ENCODE data around the gene MRGPRD.

The MRGPRD gene

DNA sequence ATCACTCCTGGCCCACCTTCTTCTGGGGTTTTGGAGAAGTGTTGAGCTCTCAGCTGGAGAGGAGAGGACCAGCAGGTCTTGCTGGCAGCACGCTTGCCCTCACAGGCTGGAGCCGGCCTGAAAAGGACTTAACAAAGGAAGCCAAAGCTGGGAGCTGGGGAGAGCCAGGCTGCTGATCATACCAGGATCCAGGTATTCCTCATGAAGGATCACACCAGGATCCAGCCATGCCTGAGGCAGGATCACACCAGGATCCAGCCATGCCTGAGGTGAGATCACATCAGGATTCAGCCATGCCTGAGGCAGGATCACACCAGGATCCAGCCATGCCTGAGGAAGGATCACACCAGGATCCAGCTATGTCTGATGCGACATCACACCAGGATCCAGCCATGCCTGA is 17.0 kb downstream of the MRGPRD start:
- no peak for TF ChIP-seq CTCF (conservative IDR thresholded peaks at IDR 0.05; ENCODE audit: low read depth)
- POLR2A ChIA-PET (ENCODE audit: low non-redundant PET), result no interaction called here
- H3K27ac ChIP-seq, result no peak overlapping the region
- no peak for DNase-seq (ENCODE audit: low spot score)
- CTCF ChIA-PET, result interaction anchor here (0.6 kb wide), 1 partner anchor 14 kb away, joined by 3 read pairs; no protein-coding TSS in a partner anchor

DNA sequence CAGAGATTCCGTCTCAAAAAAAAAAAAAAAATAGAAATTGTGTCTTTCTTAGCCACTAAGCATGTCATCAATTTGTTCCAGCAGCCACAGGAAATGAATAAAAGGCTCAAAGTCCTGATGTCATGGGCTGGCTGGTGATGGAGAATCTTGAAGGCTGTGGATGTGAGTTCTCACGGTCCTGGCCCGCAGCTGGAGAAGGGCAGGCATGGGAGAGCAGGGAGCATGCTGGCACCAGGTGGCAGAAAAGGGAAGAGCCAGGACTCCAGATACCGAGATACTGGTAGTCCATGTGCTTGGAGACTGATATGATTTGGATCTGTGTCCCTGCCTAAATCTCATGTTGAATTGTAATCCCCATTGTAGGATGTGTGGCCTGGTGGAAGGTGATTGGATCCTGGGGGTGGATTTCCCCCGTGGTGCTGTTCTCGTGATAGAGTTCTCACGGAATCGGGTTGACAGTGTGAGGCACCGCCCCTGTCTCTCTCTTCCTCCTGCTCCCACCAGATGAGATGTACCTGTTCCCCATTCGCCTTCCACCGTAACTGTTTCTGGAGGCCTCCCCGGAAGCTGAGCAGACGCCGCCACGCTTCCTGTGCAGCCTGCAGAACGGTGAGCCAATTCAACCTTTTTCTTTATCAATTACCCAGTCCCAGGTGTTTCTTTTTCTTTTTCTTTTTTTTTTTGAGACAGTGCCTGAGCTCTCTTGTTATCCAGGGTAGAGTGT is 18.1 kb downstream of the MRGPRD start:
- TF ChIP-seq CTCF (conservative IDR thresholded peaks at IDR 0.05; ENCODE audit: low read depth), result no peak
- no peak for DNase-seq (ENCODE audit: low spot score)
- ChIA-PET CTCF (no interaction called here), POLR2A (ENCODE audit: low non-redundant PET) (no interaction called here)
- no peak overlapping the region for H3K27ac ChIP-seq

DNA sequence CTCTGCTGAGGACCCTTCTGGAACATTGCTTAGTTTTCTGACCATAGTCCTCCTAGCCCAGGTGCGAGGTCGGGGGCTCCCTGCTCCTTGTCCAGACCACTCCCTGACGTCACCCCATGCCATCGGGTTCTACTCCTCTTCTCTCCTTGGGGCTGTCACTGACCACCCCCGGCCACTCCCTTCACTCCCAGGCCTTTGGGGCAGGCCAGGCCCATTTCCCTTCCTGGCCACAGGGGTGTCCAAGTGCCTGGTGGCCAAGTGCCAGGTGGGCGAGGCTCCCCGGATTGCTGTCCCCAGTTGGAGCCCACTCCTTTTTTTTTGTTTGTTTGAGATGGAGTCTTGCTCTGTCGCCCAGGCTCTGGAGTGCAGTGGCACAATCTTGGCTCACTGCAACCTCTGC is 19.5 kb downstream of the MRGPRD start:
- ChIA-PET CTCF (no interaction called here), POLR2A (ENCODE audit: low non-redundant PET) (no interaction called here)
- H3K27ac ChIP-seq, result no peak overlapping the region
- no peak for DNase-seq (ENCODE audit: low spot score)
- TF ChIP-seq CTCF (conservative IDR thresholded peaks at IDR 0.05; ENCODE audit: low read depth), result no peak

DNA sequence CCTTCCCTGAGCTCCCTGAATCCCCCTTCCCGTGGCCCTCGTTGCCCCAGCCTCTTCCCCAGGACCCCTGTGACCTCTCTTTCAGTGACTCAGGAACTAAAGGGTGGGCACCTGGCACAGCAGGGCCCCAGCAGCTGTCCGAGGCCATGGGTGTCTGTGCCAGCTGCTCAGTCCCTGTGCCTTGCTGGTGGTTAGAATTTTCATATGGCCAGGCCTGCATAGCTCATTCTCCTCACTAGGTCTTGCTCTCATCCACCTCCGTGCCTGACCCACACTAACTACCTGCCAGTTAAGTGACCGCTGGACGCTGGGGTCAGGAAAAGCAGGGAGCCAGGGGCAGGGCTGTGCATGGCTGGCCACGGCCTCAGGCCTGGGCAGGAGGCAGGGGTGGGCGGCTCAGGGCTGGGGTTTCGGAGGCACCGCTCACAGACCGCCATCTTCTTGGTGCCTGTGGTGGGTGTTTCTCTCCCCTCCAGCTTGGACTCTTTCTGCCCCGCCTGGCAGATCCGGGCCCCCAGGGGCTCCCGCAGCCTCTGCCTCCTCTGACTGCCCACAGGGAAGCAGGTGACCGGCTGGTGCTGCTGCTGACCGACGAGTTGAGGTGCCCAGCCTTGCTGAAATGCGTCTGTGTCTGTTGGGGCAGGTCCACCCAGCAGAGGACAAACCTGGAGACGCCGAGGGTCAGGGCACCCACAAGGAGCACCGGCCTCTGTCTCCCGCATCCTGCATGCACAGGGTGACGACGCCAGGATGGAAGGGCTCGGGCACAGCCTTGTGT is 20.3 kb downstream of the MRGPRD start:
- no peak for TF ChIP-seq CTCF (conservative IDR thresholded peaks at IDR 0.05; ENCODE audit: low read depth)
- H3K27ac ChIP-seq, result no peak overlapping the region
- POLR2A ChIA-PET (ENCODE audit: low non-redundant PET), result no interaction called here
- no peak for DNase-seq (ENCODE audit: low spot score)
- CTCF ChIA-PET, result no interaction called here

DNA sequence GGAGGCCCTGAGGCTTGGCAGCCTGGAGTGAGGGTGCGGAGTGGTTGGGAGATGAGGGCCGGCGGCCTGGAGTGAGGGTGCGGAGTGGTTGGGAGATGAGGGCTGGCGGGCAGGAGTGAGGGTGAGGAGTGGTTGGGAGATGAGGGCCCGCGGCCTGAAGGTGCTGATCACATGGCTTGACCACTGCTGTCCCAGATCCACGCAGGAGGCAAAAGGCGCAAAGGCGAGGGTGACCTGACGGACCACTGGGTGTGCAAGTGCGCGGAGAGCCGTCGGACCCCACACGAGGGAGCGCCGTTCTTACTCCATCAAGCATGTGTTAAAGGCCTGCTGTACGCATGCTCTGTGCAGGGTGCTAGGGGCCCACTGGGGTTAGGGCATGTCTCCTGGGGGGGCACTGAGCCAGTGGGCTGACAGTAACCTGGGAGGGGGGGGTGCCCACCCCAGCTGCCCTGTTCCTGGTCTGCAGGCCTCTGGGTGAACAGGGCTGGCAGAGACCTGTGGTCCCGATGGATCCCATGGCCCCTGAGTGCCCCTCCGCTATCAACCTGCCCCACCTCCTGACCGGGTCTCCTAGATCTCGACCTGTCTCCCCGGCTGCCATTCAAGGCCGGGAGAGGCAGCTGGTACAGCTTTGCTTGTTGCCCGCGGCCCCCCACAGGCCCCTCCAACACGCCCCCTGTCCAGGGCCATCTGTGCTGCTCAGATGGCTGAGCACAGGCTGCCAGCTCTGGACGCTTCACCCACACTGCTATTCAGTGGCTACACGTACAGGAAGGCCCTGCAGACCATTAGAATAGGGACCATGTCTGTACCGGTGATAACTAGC is 21.1 kb downstream of the MRGPRD start:
- CTCF ChIA-PET, result interaction anchor here (0.6 kb wide), 1 partner anchor 98 kb away, joined by 3 read pairs; no protein-coding TSS in a partner anchor
- no peak overlapping the region for H3K27ac ChIP-seq
- POLR2A ChIA-PET (ENCODE audit: low non-redundant PET), result no interaction called here
- TF ChIP-seq CTCF (conservative IDR thresholded peaks at IDR 0.05; ENCODE audit: low read depth), result no peak
- no peak for DNase-seq (ENCODE audit: low spot score)

DNA sequence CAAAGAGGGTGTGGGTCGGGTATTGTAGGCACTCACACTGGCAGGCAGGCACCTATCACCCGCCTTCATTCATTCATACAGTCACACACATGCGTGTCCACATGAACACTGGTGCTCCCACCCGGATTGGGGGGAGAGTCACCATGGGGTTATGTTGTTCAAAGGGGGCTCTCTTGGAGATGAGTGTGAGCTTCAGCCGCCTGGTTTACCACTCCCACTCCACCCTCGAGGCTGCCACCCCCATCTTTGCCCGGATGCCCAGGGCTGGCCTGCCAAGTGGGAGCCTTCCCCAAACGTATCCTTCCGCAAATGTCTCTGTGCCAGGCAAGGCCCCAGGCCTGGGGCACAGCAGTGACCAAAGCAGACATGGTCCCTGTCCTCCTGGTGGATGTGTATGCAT is 22.6 kb downstream of the MRGPRD start:
- no peak for DNase-seq (ENCODE audit: low spot score)
- H3K27ac ChIP-seq, result no peak overlapping the region
- no peak for TF ChIP-seq CTCF (conservative IDR thresholded peaks at IDR 0.05; ENCODE audit: low read depth)
- CTCF ChIA-PET, result no interaction called here
- POLR2A ChIA-PET (ENCODE audit: low non-redundant PET), result no interaction called here

Data from RWPE1 (cell line).